ENCODE data around the gene GCK. TPM values are rescaled to one million over a fixed set of nuclear protein-coding genes. Genes with fewer than 3 reads are reported as not detected.

GCK gene
- total and polyA plus RNA-seq, 11 donors, result 0.54 to 5.7 (median 1.9) TPM

GRCh38 chr7:44104860-44105771 is 84.1 kb downstream of the GCK start:
- peaks cover 0 to 60% (median 20%) of the 10 kb centered on the region in 12 donors for H3K4me1 ChIP-seq
- DNase-seq, result peak in 2 of 5 donors; percentile 47 to 64
- WGBS, 4 donors, result 38 to 47% (median 42%) methylated on average over 27 to 28 of the region's 28 CpGs
- peaks cover 0 to 18% (median 0%) of the 10 kb centered on the region in 9 donors for H3K27me3 ChIP-seq
- H3K27ac ChIP-seq, result peak overlapping the region; percentile 14 to 90 (median 74)
- ATAC-seq, result peak in 3 of 4 donors; percentile 19 to 44 (median 29)
- intact Hi-C loops (cut with DNase I), result no loop called here
- no peaks in the 10 kb centered on the region for H3K9me3 ChIP-seq
- peak overlapping the region; percentile 32 to 76 (median 60) for H3K4me3 ChIP-seq
- TF ChIP-seq CTCF (IDR thresholded peaks at IDR 0.05) (no peak), POLR2A (IDR thresholded peaks at IDR 0.05) (no peak)
- H3K36me3 ChIP-seq, result peaks cover 0 to 33% (median 0%) of the 10 kb centered on the region in 9 donors

GRCh38 chr7:44103923-44104859 is 85.0 kb downstream of the GCK start, which contains the start of gene AEBP1:
TSS of gene AEBP1 (plus strand) at chr7:44104345. CDS start at chr7:44104666, 321 bp downstream.
- Histone ChIP-seq H3K9me3 (no peaks in the 10 kb centered on the region), H3K36me3 (peaks cover 0 to 24% (median 0%) of the 10 kb centered on the region in 9 donors), H3K27me3 (peaks cover 0 to 18% (median 0%) of the 10 kb centered on the region in 9 donors), H3K27ac (peak within 1 kb of the TSS; percentile 14 to 90 (median 74)), H3K4me3 (peak within 1 kb of the TSS; percentile 32 to 76 (median 60)), H3K4me1 (peaks cover 0 to 63% (median 27%) of the 10 kb centered on the region in 12 donors)
- DNase-seq, result peak in 4 of 5 donors; percentile 50 to 66 (median 58)
- intact Hi-C loops (cut with DNase I), result no loop called here
- ATAC-seq, result peak in 3 of 4 donors; percentile 4 to 66 (median 33)
- no peak for TF ChIP-seq POLR2A (IDR thresholded peaks at IDR 0.05)
- TF ChIP-seq CTCF (IDR thresholded peaks at IDR 0.05), result no peak
- WGBS, 4 donors, result 6 to 7% (median 7%) methylated on average over 45 to 83 of the region's 87 CpGs

GRCh38 chr7:44103566-44103922 is 85.7 kb downstream of the GCK start:
- DNase-seq (no peak), ATAC-seq (peak in 1 of 4 donors; percentile 2)
- H3K9me3 ChIP-seq, result no peaks in the 10 kb centered on the region
- intact Hi-C loops (cut with DNase I), result no loop called here
- H3K4me1 ChIP-seq, result peaks cover 0 to 63% (median 27%) of the 10 kb centered on the region in 12 donors
- peak overlapping the region in 8 of 12 donors; percentile 41 to 88 (median 72) for H3K27ac ChIP-seq
- H3K27me3 ChIP-seq, result peaks cover 0 to 18% (median 0%) of the 10 kb centered on the region in 9 donors
- H3K36me3 ChIP-seq, result peaks cover 0 to 17% (median 0%) of the 10 kb centered on the region in 9 donors
- peak overlapping the region in 9 of 12 donors; percentile 23 to 76 (median 65) for H3K4me3 ChIP-seq
- WGBS, 4 donors, result 62 to 84% (median 73%) methylated on average over 7 to 8 of the region's 8 CpGs
- TF ChIP-seq CTCF (IDR thresholded peaks at IDR 0.05), result no peak
- TF ChIP-seq POLR2A (IDR thresholded peaks at IDR 0.05), result no peak

Measured in heart left ventricle (tissue), 16 donors.